Activated CD4-positive, alpha-beta T cell treated with anti-CD3 and anti-CD28 coated beads, Interleukin-2, Interleukin-4, amounts not matched to agents 100 ng/mL and 50 ng/mL, durations not matched to agents 16 hours and 8 hours (primary cell): ENCODE measurements around the gene CCDC88C.
"Not testable (repeated sequence)": the region's sequence is repeated elsewhere in the genome, so short reads cannot be mapped to it uniquely, and the experiment has no call there.

Experiments used
- DNase-seq: peaks from one replicate; pipeline ENCODE4 v3.0.0-alpha.2; 2020; ENCODE audit warnings: low spot score

The CCDC88C gene

GRCh38 chr14:91270188-91270587, 147.4 kb downstream of the CCDC88C start:
- DNase-seq: no peak

- DNase-seq: no peak
These were observed 148.3 kb downstream of the CCDC88C start for GRCh38 chr14:91269076-91269991.

- DNase-seq: no peak
These were observed 149.6 kb downstream of the CCDC88C start for GRCh38 chr14:91267965-91268437.

- not testable (repeated sequence) for DNase-seq
These were observed 151.3 kb downstream of the CCDC88C start for GRCh38 chr14:91266276-91266675.

- DNase-seq: no peak
These were observed 152.2 kb downstream of the CCDC88C start for GRCh38 chr14:91265404-91265803.

GRCh38 chr14:91264151-91265150, 153.2 kb downstream of the CCDC88C start:
- no peak for DNase-seq

GRCh38 chr14:91263329-91263728, 154.3 kb downstream of the CCDC88C start:
- DNase-seq: no peak

- no peak for DNase-seq
These were observed 155.6 kb downstream of the CCDC88C start for GRCh38 chr14:91261986-91262549.

- DNase-seq: peak; percentile 76
These were observed 156.5 kb downstream of the CCDC88C start for GRCh38 chr14:91261115-91261514.

GRCh38 chr14:91258876-91259275, 158.7 kb downstream of the CCDC88C start:
- DNase-seq: no peak

- peak; percentile 36 for DNase-seq
These were observed 159.5 kb downstream of the CCDC88C start for GRCh38 chr14:91258011-91258618.

GRCh38 chr14:91257328-91258010, 160.2 kb downstream of the CCDC88C start:
- peak; percentile 51 for DNase-seq

GRCh38 chr14:91256661-91257060, 161.0 kb downstream of the CCDC88C start:
- DNase-seq: no peak

- no peak for DNase-seq
These were observed 162.5 kb downstream of the CCDC88C start for GRCh38 chr14:91255026-91255695.

- peak; percentile 55 for DNase-seq
These were observed 163.2 kb downstream of the CCDC88C start for GRCh38 chr14:91254461-91254860.

GRCh38 chr14:91253795-91254323, 163.8 kb downstream of the CCDC88C start:
- no peak for DNase-seq

GRCh38 chr14:91252871-91253794, 164.5 kb downstream of the CCDC88C start:
- DNase-seq: peak; percentile 45

- DNase-seq: no peak
These were observed 166.7 kb downstream of the CCDC88C start for GRCh38 chr14:91250912-91251311.
